WTC11 (cell line): ENCODE data around the gene SLC1A3. TPM values are rescaled to one million over a fixed set of nuclear protein-coding genes. Genes with fewer than 3 reads are reported as not detected.

Experiments used
- ATAC-seq: fragments of 200-7000 bp; cut with Tn5 transposase; 2 replicates; pipeline ENCODE4 v1.10.0; 2021; ENCODE audit warnings: mild to moderate bottlenecking, moderate library complexity
- CTCF ChIA-PET: fragments of 300-600 bp; sonication (Branson Sonifier 250); formaldehyde crosslinking; loops from one replicate; lab custom pipeline; 2021; ENCODE audit warnings: antibody characterized with exemption; lab: Charles Lee
- POLR2A ChIA-PET: fragments of 350-600 bp; sonication (Branson Sonifier 250); formaldehyde crosslinking; loops from one replicate; lab custom pipeline; 2021; ENCODE audit warnings: antibody characterized with exemption; lab: Charles Lee
- DNase-seq: peaks from one replicate; pipeline ENCODE4 v3.0.0; 2021; ENCODE audit warnings: low spot score
- H3K27ac Mint-ChIP-seq: 2 replicates; pipeline ENCODE4 v1.8.0; 2021; ENCODE audit warnings: mixed read lengths
- H3K27me3 Mint-ChIP-seq: 2 replicates; pipeline ENCODE4 v1.8.0; 2021; ENCODE audit warnings: low read depth, mild to moderate bottlenecking, moderate library complexity, mixed read lengths
- H3K36me3 Mint-ChIP-seq: 2 replicates; pipeline ENCODE4 v1.8.0; 2021; ENCODE audit warnings: mixed read lengths
- H3K4me1 Mint-ChIP-seq: 2 replicates; pipeline ENCODE4 v1.8.0; 2022; ENCODE audit warnings: mixed read lengths
- H3K4me3 Mint-ChIP-seq: 2 replicates; pipeline ENCODE4 v1.8.0; 2021; ENCODE audit warnings: mild to moderate bottlenecking, moderate library complexity, mixed read lengths
- H3K9me3 Mint-ChIP-seq: 2 replicates; pipeline ENCODE4 v1.8.0; 2021; ENCODE audit warnings: mixed read lengths
- ATF3 ChIP-seq: sonication (generic); formaldehyde crosslinking; conservative IDR thresholded peaks from 2 replicates; pipeline ENCODE4 v1.8.1; 2022; ENCODE audit warnings: mild to moderate bottlenecking, missing genetic modification reagents
- CREB1 ChIP-seq: sonication (generic); formaldehyde crosslinking; IDR thresholded peaks from 2 replicates; pipeline ENCODE4 v1.8.0; 2023; ENCODE audit warnings: mild to moderate bottlenecking, missing genetic modification reagents
- JAZF1 ChIP-seq: fragments of 250-450 bp; sonication (Bioruptor Pico); IDR thresholded peaks from 2 replicates; pipeline ENCODE4 v1.9.0; 2021; ENCODE audit warnings: moderate library complexity, mild to moderate bottlenecking, inconsistent platforms
- MYBL2 ChIP-seq: sonication (generic); formaldehyde crosslinking; IDR thresholded peaks from 2 replicates; pipeline ENCODE4 v1.8.1; 2023; ENCODE audit warnings: mild to moderate bottlenecking, moderate library complexity, missing genetic modification reagents
- NR1H2 ChIP-seq: sonication (generic); formaldehyde crosslinking; IDR thresholded peaks from 2 replicates; pipeline ENCODE4 v1.9.0; 2021; ENCODE audit warnings: mild to moderate bottlenecking, moderate library complexity, missing genetic modification reagents
- OVOL2 ChIP-seq: fragments of 250-450 bp; sonication (Bioruptor Pico); IDR thresholded peaks from 2 replicates; pipeline ENCODE4 v1.9.0; 2021; ENCODE audit warnings: mild to moderate bottlenecking, borderline replicate concordance
- RORB ChIP-seq: fragments of 250-450 bp; sonication (Bioruptor Pico); IDR thresholded peaks from 2 replicates; pipeline ENCODE4 v1.9.0; 2021; ENCODE audit warnings: mild to moderate bottlenecking
- SP1 ChIP-seq: sonication (generic); formaldehyde crosslinking; conservative IDR thresholded peaks from 2 replicates; pipeline ENCODE4 v1.8.1; 2022; ENCODE audit warnings: missing genetic modification reagents
- TEAD1 ChIP-seq: sonication (generic); formaldehyde crosslinking; IDR thresholded peaks from 2 replicates; pipeline ENCODE4 v1.8.0; 2022; ENCODE audit warnings: mild to moderate bottlenecking, missing genetic modification reagents
- TEAD4 ChIP-seq: sonication (generic); formaldehyde crosslinking; IDR thresholded peaks from 2 replicates; pipeline ENCODE4 v1.8.0; 2022; ENCODE audit warnings: mild to moderate bottlenecking, missing genetic modification reagents
- USF1 ChIP-seq: sonication (generic); formaldehyde crosslinking; IDR thresholded peaks from 2 replicates; pipeline ENCODE4 v1.8.0; 2022; ENCODE audit warnings: mild to moderate bottlenecking, missing genetic modification reagents
- ZNF423 ChIP-seq: fragments of 250-450 bp; sonication (Bioruptor Pico); IDR thresholded peaks from 2 replicates; pipeline ENCODE4 v2.1.2; 2022; ENCODE audit warnings: mild to moderate bottlenecking, moderate library complexity
- total RNA-seq: library from RNA; stranded (reverse); gene quantifications from 3 replicates; pipeline ENCODE4 v1.2.3, GENCODE V29; 2021
- TF ChIP-seq, protein P1 (sequence below): sonication (generic); formaldehyde crosslinking; conservative IDR thresholded peaks from 2 replicates; pipeline ENCODE4 v1.8.1; 2023; ENCODE audit warnings: mild to moderate bottlenecking, low read depth, missing genetic modification reagents, moderate library complexity
- TF ChIP-seq, protein P2 (sequence below): sonication (generic); formaldehyde crosslinking; IDR thresholded peaks from 2 replicates; pipeline ENCODE4 v1.8.1; 2023; ENCODE audit warnings: mild to moderate bottlenecking, missing genetic modification reagents
- TF ChIP-seq, protein P3 (sequence below): sonication (generic); formaldehyde crosslinking; IDR thresholded peaks from 2 replicates; pipeline ENCODE4 v1.8.1; 2023; ENCODE audit warnings: mild to moderate bottlenecking, moderate library complexity, missing genetic modification reagents
- TF ChIP-seq, protein P4 (sequence below): sonication (generic); formaldehyde crosslinking; IDR thresholded peaks from 2 replicates; pipeline ENCODE4 v1.8.1; 2022; ENCODE audit warnings: missing genetic modification reagents, borderline replicate concordance
- TF ChIP-seq, protein P5 (sequence below): sonication (generic); formaldehyde crosslinking; IDR thresholded peaks from 2 replicates; pipeline ENCODE4 v1.8.0; 2023; ENCODE audit warnings: mild to moderate bottlenecking, missing genetic modification reagents
- TF ChIP-seq, protein P6 (sequence below): sonication (generic); formaldehyde crosslinking; IDR thresholded peaks from 2 replicates; pipeline ENCODE4 v1.8.0; 2022; ENCODE audit warnings: mild to moderate bottlenecking, missing genetic modification reagents
- TF ChIP-seq, protein P7 (sequence below): fragments of 250-450 bp; sonication (Bioruptor Pico); conservative IDR thresholded peaks from 2 replicates; pipeline ENCODE4 v1.9.0; 2021; ENCODE audit warnings: mild to moderate bottlenecking

SLC1A3 gene
- total RNA-seq, 1 experiment from 2014 or later = 77.9 TPM

DNA sequence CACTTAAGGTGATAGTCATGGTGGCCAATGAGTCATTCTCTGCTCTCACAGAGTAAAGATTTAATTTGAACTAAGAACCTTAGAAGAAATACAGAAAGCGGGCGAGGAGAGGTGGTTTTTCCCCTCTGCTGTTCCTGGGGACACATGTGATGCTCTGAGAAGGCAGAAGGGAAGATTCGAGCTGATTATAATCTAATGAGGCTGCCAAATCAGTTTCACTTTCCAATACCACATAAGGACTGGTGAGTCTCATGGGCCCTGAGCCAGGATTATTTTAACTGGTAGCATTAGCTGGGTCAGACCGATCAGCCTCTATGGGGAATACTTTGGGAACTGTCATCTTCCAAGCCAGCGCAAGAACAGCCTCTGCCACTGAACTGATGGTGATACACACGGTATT lies 116.5 kb downstream of the SLC1A3 start (continued):
- TF ChIP-seq, protein P1, sequence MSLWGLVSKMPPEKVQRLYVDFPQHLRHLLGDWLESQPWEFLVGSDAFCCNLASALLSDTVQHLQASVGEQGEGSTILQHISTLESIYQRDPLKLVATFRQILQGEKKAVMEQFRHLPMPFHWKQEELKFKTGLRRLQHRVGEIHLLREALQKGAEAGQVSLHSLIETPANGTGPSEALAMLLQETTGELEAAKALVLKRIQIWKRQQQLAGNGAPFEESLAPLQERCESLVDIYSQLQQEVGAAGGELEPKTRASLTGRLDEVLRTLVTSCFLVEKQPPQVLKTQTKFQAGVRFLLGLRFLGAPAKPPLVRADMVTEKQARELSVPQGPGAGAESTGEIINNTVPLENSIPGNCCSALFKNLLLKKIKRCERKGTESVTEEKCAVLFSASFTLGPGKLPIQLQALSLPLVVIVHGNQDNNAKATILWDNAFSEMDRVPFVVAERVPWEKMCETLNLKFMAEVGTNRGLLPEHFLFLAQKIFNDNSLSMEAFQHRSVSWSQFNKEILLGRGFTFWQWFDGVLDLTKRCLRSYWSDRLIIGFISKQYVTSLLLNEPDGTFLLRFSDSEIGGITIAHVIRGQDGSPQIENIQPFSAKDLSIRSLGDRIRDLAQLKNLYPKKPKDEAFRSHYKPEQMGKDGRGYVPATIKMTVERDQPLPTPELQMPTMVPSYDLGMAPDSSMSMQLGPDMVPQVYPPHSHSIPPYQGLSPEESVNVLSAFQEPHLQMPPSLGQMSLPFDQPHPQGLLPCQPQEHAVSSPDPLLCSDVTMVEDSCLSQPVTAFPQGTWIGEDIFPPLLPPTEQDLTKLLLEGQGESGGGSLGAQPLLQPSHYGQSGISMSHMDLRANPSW = no peak
- TF ChIP-seq, protein P2, sequence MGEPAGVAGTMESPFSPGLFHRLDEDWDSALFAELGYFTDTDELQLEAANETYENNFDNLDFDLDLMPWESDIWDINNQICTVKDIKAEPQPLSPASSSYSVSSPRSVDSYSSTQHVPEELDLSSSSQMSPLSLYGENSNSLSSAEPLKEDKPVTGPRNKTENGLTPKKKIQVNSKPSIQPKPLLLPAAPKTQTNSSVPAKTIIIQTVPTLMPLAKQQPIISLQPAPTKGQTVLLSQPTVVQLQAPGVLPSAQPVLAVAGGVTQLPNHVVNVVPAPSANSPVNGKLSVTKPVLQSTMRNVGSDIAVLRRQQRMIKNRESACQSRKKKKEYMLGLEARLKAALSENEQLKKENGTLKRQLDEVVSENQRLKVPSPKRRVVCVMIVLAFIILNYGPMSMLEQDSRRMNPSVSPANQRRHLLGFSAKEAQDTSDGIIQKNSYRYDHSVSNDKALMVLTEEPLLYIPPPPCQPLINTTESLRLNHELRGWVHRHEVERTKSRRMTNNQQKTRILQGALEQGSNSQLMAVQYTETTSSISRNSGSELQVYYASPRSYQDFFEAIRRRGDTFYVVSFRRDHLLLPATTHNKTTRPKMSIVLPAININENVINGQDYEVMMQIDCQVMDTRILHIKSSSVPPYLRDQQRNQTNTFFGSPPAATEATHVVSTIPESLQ = no peak

DNA sequence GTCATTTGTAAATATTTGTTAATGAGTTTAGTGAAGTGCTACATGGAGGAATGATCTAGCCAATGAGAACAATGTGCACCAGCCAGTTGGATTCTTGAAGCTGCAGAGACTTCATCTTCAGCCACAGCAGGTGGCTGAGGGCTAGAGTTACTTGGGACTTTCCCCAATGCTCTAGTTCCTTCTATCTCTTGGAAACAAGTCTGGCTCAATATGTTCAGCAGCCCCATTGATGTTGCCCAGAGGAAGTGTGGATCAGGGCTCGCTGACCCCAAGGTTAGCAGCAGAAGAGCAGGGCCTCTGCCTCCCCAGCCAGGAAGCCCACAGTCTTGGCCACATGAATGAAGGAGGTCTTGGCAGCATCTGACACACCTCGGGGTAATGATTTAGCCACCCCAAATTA lies 117.5 kb downstream of the SLC1A3 start:
- no peaks in the 10 kb centered on the region for H3K36me3 Mint-ChIP-seq
- TF ChIP-seq JAZF1 (CRISPR knock-in tag) (no peak), TEAD4 (no peak), SP1 (no peak), MYBL2 (CRISPR knock-in tag) (no peak), ATF3 (no peak), ZNF423 (CRISPR knock-in tag) (no peak), RORB (CRISPR knock-in tag) (no peak), CREB1 (CRISPR knock-in tag) (no peak), OVOL2 (CRISPR knock-in tag) (no peak), NR1H2 (CRISPR knock-in tag) (no peak), TEAD1 (CRISPR knock-in tag) (no peak), USF1 (CRISPR knock-in tag) (no peak)
- TF ChIP-seq, protein P3, sequence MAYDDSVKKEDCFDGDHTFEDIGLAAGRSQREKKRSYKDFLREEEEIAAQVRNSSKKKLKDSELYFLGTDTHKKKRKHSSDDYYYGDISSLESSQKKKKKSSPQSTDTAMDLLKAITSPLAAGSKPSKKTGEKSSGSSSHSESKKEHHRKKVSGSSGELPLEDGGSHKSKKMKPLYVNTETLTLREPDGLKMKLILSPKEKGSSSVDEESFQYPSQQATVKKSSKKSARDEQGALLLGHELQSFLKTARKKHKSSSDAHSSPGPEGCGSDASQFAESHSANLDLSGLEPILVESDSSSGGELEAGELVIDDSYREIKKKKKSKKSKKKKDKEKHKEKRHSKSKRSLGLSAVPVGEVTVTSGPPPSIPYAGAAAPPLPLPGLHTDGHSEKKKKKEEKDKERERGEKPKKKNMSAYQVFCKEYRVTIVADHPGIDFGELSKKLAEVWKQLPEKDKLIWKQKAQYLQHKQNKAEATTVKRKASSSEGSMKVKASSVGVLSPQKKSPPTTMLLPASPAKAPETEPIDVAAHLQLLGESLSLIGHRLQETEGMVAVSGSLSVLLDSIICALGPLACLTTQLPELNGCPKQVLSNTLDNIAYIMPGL (CRISPR knock-in tag) = no peak
- TF ChIP-seq, protein P4, sequence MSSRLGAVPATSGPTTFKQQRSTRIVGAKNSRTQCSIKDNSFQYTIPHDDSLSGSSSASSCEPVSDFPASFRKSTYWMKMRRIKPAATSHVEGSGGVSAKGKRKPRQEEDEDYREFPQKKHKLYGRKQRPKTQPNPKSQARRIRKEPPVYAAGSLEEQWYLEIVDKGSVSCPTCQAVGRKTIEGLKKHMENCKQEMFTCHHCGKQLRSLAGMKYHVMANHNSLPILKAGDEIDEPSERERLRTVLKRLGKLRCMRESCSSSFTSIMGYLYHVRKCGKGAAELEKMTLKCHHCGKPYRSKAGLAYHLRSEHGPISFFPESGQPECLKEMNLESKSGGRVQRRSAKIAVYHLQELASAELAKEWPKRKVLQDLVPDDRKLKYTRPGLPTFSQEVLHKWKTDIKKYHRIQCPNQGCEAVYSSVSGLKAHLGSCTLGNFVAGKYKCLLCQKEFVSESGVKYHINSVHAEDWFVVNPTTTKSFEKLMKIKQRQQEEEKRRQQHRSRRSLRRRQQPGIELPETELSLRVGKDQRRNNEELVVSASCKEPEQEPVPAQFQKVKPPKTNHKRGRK = no peak
- TF ChIP-seq, protein P5, sequence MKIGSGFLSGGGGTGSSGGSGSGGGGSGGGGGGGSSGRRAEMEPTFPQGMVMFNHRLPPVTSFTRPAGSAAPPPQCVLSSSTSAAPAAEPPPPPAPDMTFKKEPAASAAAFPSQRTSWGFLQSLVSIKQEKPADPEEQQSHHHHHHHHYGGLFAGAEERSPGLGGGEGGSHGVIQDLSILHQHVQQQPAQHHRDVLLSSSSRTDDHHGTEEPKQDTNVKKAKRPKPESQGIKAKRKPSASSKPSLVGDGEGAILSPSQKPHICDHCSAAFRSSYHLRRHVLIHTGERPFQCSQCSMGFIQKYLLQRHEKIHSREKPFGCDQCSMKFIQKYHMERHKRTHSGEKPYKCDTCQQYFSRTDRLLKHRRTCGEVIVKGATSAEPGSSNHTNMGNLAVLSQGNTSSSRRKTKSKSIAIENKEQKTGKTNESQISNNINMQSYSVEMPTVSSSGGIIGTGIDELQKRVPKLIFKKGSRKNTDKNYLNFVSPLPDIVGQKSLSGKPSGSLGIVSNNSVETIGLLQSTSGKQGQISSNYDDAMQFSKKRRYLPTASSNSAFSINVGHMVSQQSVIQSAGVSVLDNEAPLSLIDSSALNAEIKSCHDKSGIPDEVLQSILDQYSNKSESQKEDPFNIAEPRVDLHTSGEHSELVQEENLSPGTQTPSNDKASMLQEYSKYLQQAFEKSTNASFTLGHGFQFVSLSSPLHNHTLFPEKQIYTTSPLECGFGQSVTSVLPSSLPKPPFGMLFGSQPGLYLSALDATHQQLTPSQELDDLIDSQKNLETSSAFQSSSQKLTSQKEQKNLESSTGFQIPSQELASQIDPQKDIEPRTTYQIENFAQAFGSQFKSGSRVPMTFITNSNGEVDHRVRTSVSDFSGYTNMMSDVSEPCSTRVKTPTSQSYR (CRISPR knock-in tag) = no peak
- TF ChIP-seq, protein P6, sequence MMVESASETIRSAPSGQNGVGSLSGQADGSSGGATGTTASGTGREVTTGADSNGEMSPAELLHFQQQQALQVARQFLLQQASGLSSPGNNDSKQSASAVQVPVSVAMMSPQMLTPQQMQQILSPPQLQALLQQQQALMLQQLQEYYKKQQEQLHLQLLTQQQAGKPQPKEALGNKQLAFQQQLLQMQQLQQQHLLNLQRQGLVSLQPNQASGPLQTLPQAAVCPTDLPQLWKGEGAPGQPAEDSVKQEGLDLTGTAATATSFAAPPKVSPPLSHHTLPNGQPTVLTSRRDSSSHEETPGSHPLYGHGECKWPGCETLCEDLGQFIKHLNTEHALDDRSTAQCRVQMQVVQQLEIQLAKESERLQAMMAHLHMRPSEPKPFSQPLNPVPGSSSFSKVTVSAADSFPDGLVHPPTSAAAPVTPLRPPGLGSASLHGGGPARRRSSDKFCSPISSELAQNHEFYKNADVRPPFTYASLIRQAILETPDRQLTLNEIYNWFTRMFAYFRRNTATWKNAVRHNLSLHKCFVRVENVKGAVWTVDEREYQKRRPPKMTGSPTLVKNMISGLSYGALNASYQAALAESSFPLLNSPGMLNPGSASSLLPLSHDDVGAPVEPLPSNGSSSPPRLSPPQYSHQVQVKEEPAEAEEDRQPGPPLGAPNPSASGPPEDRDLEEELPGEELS (CRISPR knock-in tag) = no peak
- TF ChIP-seq, protein P7, sequence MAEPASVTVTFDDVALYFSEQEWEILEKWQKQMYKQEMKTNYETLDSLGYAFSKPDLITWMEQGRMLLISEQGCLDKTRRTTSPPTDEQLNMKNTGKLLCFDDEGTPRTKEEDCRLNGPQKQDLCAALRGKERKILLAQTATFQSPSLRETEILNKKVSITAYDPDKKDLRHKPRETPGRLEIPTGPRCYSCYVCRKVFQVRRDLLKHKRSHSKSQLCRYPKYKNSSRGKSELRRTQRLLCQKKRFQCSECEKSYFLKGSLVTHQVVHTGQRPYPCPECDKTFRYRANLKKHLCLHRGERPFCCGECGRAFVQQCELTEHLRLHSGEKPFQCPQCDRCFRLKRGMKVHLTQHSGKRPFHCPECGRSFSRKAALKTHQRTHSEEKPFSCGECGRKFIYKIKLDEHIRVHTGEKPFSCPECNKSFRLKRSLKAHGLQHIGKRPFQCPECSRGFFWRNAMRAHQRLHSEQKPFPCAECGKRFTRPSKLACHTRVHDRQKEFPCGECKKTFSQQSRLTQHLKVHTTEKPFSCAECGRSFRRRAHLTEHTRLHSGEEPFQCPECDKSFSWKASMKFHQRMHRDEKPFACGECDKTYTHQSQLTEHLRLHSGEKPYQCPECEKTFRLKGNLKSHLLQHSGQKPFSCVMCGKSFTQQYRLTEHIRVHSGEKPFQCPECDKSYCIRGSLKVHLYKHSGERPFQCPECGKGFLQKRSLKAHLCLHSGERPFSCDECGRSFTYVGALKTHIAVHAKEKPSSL (CRISPR knock-in tag) = no peak

More for the DNA sequence above, 117.5 kb downstream of the SLC1A3 start:
- ChIA-PET POLR2A (no interaction called here), CTCF (interaction anchor here (2.2 kb wide), 1 partner anchor 16 kb away, joined by 12 read pairs; no protein-coding TSS in a partner anchor)
- DNase-seq = no peak
- Mint-ChIP-seq H3K9me3 (peaks cover 3% of the 10 kb centered on the region), H3K27me3 (no peaks in the 10 kb centered on the region), H3K27ac (no peak overlapping the region), H3K4me3 (no peak overlapping the region), H3K4me1 (peaks cover 8% of the 10 kb centered on the region)
- no peak for ATAC-seq
